ENCODE results near the gene EIPR1.

The EIPR1 gene

DNA sequence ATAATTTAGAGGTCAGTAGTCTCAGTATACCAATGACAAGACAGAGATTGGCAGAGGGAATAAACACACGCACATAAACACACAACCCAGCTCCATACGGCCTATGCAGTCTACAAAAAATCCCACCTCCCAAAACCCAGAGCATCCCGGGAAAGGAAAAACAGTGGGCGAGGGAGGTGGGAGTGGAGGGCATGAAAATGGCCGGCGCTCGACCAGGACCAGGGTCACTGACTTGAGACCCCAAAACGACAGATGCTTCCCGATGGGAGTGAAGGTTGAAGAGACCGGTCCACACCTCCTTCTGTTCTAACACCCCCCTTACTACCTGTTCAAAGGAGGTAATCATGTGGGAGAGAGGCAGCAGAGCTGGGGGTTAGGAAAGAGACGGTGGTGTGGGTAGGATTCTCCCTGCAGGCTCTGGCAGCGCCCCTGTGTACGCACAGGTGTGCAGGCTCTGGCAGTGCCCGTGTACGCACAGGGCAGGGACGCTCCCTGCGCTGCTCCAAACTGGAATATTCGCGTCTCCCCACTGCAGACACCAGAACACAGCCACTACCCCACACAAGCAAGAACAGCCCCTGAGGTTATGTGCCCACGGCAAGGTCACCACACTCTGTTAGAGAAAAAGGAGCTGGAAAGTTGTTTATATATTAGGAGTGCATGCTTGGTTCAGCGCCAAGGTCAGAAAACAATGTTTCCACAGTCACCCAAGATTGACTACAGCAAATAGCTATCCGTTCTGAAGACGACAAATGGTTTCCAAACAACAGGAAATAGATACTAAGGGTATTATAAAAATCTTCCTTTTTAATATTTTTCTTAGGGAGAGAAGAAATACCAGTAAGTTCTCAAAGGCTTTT, 67.9 kb downstream of the EIPR1 start:
- in situ Hi-C loops (cut with MboI; ENCODE audit: low sequenced_read_pairs), result no loop called here

DNA sequence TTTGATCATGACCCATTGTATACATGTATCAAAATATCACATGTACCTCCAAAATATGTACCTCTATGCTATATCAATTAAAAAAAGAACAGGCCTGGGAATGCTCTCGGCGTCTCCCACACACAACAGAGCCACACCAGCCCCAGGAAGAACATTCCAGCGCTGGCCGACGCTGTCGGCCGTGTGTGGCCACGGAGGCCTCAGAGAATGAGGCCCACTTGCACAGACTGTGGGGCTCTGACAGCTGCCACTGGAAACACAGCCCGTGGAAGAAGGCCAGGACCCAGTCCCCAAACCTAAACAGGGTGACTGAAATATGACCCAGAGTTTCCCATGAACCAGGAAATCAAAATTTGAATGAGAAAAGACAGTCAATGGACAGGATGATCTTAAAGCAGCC, 69.7 kb downstream of the EIPR1 start:
- in situ Hi-C loops (cut with MboI; ENCODE audit: low sequenced_read_pairs), result no loop called here

DNA sequence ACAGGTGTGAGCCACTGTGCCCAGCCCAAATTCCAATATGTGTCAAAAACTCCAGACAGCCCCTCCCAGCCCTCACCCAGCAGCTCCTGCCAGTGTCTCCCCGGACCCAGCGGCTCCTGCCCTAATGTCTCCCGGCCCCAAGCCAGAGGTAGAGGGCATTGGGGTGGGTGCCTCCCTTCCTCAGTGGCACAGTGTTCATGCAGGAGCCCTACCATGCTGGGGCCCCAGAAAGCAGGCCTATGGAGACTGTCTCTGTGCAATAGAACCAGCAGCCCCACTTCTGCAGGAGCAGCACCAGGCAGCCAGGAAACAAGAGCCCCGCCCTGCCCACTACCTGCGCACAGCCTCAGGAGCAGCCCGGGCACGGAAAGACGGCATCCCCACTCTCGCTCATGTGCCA, 70.4 kb downstream of the EIPR1 start:
- in situ Hi-C loops (cut with MboI; ENCODE audit: low sequenced_read_pairs), result no loop called here

DNA sequence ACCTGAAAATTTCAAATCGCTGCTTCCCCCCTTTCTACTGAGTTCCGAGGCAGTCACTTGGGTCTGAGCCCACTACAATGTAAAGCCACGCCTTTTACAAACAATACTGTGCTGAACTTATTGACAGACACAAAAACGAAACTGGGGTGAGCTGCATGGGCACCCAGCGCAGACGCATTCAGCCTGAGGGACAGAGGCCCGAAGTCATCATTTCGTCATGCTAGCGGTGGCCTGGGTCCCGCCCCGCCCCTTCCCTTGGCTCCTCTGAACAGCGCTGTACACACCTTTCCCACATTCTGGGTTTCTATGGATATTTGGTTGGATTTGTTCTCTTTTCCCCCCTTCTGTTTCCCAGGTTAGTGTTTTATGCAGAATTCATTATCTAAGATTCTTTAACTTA, 71.7 kb downstream of the EIPR1 start:
- in situ Hi-C loops (cut with MboI; ENCODE audit: low sequenced_read_pairs), result no loop called here

DNA sequence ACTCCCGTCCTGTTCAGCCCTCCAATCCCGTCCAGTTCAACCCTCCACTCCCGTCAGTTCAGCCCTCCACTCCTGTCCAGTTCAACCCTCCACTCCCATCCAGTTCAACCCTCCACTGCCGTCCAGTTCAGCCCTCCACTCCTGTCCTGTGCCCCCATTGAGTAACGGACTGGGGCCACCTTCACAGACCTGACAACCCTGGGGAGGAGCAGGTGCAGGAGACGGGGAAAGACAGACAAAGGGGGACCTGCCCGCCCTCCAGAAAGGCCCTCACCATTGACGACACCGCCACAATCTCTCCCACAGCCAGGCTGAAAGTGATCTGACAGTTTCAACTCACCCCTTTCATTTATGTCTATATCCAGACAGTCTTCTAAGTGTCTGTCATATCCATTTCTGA, 72.2 kb downstream of the EIPR1 start:
- in situ Hi-C loops (cut with MboI; ENCODE audit: low sequenced_read_pairs), result no loop called here

DNA sequence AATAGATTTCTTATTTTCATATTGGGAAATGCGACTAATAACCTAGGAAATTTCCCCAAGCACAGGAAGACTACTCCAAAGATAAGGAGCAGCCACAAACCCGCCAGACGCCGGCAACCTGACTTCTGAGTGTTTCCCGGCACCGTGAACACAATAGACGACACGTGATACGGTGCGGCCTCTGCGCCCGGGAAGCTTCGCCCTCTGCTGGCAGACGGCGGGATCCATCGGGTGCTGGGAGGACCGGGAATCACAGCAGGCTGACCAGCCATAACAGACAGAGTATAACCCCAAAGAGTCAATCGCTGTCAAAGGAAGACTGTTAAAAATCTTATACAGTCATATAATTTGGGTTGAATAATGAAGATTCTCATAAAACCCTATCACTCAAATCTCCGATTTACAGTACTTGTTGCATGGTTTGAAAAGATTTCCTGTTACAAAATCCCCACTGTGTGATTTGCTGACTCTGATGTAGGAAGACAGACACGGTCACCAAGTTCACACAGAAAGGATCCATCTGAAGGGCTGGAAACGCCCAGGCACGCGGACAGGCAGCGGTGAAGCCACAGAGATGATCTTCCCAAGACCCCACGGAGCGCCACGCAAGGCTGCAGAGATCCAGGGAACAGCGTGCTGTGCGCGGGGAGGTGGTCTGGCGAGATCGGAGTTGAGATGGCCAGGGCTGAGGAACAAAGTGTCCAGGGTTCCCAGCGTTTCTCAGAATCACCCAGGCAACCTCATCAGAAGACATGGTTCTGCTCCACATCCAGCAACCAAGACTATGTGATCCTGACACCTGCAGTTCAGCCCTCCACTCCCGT, 73.8 kb downstream of the EIPR1 start:
- in situ Hi-C loops (cut with MboI; ENCODE audit: low sequenced_read_pairs), result no loop called here

DNA sequence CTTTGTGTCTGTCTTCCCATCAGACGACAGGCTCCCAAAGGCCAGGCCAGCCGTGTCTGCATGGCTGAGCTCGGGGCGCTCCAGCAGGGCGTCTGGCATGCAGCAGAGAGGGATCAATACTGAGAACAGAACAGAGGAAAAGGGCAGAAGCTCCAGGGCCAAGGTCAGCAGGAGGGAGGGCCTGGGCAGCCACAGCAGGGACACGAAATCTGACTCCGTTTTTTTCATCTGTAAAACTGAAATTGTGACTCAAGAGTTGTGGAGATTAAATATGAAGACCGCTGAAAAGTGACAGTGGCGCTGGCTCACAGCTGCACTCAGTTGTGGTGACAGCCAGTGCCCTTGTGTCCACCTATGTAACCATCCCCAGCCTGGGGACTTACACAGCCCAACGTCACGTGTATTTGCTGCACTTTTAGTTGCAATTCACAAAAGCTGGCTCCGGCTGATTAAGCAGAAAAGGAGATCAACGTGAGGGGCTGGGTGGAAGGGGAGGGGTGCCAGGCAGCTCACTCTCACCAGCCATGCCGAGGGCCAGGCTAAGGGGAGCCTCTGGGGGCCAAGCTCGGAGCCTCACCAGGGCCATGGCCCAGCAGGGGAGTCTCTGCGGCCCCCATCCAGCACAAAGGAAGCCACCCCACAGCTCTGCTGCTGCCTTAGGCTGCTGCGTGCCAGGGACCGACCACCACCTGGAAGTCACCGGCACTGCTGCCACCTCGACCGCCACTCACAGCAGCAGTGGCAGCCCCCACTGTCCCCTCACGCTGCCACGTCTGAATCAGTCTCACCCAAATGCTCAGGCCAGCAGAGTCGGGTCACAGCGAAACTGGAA, 74.7 kb downstream of the EIPR1 start:
- in situ Hi-C loops (cut with MboI; ENCODE audit: low sequenced_read_pairs), result no loop called here

DNA sequence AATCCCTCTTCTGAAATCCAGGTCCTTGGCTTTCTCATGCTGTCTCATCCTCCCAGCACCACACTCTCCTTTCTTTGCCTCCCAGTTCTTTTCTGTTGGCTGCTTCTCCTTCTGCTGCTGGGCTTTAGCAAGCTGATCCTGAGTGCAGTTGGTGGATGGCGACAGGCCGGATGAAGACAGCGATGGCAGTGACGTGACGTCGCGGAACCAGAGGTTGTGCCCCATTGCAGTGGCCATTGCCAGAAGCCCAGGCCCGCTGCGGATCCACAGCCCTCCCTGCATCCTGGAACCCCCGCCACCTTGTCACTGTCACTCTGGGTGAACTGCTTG, 75.2 kb downstream of the EIPR1 start:
- in situ Hi-C loops (cut with MboI; ENCODE audit: low sequenced_read_pairs), result no loop called here

DNA sequence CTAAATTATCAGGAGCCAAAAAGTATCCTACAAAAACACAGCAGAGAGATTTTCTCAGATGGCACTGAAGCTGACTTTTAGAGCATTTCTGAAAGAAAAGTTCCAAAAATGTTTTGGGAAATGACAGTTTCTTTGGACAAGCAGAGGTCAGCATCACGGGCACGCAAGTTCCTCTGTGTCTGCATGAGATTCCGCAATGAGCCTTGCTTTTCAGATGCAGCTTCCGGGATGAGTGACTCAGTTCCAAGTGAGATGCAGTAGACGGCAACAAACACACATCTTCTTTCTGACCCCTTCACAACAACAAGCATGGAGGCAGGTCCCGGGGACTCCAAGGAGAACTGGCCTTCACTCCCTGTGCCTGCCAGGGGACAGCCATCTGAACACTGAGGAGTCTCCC, 76.6 kb downstream of the EIPR1 start:
- in situ Hi-C loops (cut with MboI; ENCODE audit: low sequenced_read_pairs), result no loop called here

DNA sequence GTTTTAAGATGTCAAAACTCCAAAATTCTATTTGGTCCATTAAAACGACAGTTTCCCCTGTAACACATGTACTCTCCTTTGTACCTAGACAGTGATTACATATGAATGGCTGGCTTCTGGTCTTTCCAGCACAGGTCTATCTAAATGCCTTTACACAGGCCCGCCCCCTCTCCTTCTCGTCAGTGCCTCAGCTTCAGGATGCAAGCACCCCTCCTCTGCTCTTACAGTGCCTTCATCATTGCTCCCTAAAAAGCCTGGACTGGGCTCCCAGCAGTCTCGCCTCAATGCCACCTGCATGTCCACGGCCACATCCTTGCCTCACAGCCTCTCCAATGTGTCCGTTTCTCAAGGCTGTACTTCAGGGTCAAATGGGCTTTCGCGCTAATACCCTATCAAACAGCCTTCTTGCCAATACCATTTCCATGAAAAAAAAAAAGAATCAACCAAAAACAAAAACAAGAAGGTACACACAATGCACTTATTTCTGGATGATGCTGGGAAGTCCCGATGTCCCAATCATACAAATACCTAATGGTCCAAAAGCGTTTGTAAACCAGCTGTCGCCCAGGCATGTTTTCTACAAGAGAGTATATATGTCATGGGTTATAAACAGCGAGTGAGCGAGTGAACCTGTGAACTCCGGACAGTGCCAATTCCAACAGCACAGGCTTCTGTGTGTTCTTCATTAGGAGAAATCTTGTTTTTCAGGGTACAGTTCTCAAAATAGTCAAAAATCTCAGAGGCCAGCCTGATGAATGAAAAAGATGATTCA, 77.2 kb downstream of the EIPR1 start:
- in situ Hi-C loops (cut with MboI; ENCODE audit: low sequenced_read_pairs), result no loop called here

DNA sequence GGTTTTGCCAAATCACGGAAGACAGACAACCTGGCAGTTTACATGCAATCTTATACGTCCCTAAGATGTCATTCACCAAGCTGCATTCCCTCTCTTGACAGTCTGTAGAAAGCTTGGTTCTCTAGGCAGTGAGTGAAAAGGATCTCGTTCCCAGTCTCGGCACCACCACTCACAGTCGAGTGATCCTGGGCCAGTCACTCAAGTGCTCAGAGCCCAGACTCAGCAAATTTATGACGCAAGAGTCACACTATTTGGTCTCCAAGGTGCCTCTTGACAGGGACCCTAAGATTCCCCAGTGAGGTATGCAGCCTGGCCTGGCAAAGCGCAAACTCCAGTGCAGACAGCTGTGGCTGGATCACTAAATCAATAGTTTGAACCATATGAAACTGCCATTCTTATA, 77.9 kb downstream of the EIPR1 start:
- in situ Hi-C loops (cut with MboI; ENCODE audit: low sequenced_read_pairs), result no loop called here

DNA sequence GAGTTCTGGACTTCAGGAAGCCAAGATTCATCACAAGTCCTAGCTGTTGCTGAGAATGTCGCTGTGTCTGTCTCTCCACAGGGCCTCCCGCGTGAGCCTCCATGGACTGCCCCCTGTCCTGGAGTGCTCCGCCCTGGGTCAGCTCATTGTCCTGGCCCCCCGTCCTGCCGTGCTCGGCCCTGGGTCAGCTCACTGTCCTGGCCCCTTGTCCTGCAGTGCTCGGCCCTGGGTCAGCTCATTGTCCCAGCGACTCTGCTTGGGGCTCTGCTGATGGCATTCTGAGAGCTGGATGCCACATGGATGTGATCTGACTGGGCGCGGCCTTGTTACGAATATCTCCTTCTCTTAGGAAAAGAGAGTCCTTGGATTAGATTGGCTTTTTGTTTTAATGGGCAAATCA, 78.5 kb downstream of the EIPR1 start:
- in situ Hi-C loops (cut with MboI; ENCODE audit: low sequenced_read_pairs), result no loop called here

DNA sequence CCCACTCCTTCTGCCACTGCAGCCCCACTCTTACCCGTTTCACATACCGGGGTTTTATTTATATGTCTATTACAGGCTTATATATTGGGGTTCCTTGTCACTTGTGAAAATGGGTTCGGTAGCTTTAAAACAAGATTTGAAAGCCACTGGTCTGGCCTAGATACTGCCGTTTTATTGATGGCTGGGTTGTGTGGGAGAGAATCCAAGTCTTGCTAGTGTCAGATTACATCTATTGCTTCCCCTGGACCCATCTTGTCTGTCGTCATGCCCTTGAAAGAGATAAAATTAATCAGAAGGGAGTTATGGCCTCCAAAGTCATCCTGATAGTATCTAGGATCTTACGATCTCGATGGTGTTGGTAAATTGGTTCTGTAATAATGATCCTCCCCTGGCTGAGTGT, 79.4 kb downstream of the EIPR1 start:
- in situ Hi-C loops (cut with MboI; ENCODE audit: low sequenced_read_pairs), result no loop called here

DNA sequence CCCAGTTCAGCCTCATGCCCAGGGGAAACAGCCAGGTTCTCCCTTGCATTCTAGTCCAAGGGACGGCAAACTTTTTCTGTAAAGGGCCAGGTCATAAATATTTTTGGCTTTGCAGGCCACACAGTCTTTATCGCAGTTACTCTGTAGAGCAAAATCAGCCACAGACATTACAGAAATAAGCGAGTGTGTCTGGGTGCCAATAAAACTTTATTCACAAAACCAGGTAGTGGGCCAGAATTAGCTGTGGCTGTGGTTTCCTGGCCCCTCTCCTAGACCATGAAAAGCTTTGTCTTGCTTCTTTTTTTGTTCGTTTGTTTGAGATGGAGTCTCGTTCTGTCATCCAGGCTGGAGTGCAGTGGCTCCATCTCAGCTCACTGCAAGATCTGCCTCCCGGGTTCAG, 80.1 kb downstream of the EIPR1 start:
- in situ Hi-C loops (cut with MboI; ENCODE audit: low sequenced_read_pairs), result no loop called here

DNA sequence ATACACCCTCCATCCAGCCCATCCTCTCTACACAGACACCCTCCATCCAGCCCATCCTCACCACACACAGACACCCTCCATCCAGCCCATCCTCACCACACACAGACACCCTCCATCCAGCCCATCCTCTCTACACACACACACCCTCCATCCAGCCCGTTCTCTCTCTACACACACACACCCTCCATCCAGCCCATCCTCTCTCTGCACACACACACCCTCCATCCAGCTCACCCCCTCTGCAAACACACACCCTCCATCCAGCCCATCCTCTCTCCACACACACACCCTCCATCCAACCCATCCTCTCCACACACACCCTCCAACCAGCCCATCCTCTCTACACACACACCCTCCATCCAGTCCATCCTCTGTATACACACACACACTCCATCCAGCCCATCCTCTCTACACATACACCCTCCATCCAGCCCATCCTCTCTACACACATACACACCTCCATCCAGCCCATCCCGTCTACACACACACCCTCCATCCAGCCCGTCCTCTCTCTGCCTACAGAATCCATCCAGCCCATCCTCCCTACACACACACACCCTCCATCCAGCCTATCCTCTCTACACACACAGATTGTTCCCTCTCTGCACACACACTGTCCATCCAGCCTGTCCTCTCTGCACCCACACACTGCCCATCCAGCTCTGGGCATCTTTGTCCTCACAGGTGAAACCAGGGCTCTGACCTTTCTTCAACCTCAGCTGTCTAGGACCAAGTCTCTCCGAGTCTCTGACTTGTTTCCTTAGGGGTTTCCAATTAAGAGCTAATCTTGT, 81.2 kb downstream of the EIPR1 start:
- in situ Hi-C loops (cut with MboI; ENCODE audit: low sequenced_read_pairs), result no loop called here

DNA sequence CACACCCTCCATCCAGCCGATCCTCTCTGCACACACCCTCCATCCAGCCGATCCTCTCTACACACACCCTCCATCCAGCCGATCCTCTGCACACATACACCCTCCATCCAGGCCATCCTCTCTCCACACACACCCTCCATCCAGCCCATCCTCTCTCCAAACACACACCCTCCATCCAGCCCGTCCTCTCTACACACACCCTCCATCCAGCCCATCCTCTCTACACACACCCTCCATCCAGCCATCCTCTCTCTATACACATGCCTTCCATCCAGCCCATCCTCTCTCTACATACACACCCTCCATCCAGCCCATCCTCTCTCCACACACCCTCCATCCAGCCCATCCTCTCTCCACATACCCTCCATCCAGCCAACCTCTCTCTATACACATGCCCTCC, 83.1 kb downstream of the EIPR1 start:
- in situ Hi-C loops (cut with MboI; ENCODE audit: low sequenced_read_pairs), result no loop called here

DNA sequence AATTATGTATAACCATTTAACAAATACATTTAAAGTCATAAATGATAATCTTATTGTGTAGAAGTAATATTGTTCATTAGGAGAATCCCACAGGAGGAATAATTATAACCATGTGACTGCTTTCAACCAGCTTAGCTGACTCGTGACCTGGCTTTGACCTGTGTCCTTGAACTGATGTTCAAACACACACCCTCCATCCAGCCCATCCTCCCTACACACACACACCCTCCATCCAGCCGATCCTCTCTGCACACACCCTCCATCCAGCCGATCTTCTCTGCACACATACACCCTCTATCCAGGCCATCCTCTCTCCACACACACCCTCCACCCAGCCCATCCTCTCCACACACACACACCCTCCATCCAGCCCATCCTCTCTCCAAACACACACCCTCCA, 83.5 kb downstream of the EIPR1 start:
- in situ Hi-C loops (cut with MboI; ENCODE audit: low sequenced_read_pairs), result no loop called here

DNA sequence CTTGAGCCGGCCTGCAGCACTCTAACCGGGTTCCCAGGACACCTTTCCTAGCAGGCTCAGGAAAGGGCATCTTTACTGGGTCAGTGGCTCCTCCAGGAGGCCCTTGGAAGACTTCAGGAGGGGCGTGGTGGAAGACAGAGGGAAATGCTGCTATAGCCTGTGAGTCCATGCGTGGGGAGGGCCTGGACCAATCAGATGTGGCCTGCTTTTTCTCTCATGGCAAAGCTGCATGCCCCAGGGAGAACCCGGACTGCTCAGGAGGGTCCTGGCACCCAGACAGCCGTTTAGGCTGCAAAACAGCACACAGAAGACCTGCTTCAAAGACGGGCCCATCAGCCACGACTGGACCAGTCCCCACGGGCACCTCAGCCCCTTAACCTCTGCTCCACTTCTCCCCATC, 84.4 kb downstream of the EIPR1 start:
- in situ Hi-C loops (cut with MboI; ENCODE audit: low sequenced_read_pairs), result no loop called here

DNA sequence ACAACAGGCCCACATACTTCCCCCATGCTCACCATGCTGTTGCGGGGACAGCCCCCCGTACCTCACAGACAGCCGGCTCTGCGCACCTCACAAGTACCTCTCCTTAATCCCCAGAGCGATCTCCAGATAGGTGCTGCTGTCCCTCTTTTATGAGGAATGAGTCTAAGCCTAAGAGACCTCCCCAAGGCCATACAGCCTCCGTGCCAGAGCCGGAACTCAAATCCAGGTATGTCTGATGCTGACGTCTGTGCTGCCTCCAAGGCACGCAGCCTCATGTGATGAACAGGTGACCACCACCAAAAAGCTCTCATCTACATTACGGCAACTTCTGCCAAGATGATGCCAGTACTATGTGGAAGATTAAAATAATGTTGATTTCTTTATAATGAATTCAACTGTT, 85.2 kb downstream of the EIPR1 start:
- in situ Hi-C loops (cut with MboI; ENCODE audit: low sequenced_read_pairs), result no loop called here

DNA sequence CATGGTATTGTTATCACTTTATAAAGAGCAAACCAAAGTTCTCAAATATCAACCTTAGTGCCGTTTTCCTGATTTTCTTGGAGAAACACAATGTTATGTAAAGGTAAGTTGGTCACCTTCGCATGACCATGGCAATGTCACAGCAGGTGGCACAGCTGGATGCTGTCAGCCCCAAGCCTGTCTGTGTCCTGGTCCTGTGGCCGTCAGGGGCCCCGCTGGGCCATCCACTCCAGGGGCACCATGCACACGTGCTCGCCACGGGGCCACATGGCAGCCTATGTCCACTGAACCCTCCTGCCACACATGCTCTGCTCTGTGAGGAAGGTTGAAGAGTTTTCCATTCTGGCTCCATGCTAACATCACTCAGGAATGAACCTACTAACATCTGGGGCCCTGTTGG, 85.9 kb downstream of the EIPR1 start:
- in situ Hi-C loops (cut with MboI; ENCODE audit: low sequenced_read_pairs), result no loop called here
